Retinal pigment epithelial cell (primary cell): ENCODE results near the gene SND1.

Experiments used
- DNase-seq: peaks from one replicate; pipeline ENCODE4 v3.0.0-alpha.2; 2010; ENCODE audit warnings: low read depth
- H3K4me3 ChIP-seq: 2 replicates; pipeline ENCODE4 v1.5.1; 2011; ENCODE audit warnings: mild to moderate bottlenecking, low read length, control low read depth, moderate library complexity
- CTCF ChIP-seq: conservative IDR thresholded peaks from 2 replicates; pipeline ENCODE4 v1.5.1; 2011; ENCODE audit warnings: low read depth, low read length, control low read depth, inconsistent platforms

The SND1 gene

GRCh38 chr7:128027485-128027980, 375.5 kb downstream of the SND1 start:
- H3K4me3 ChIP-seq = peak overlapping the region; percentile 5
- DNase-seq = no peak
- no peak for TF ChIP-seq CTCF

- no peak for DNase-seq
- no peak overlapping the region for H3K4me3 ChIP-seq
- no peak for TF ChIP-seq CTCF
Observed at GRCh38 chr7:128029405-128029995, 377.5 kb downstream of the SND1 start.

- H3K4me3 ChIP-seq = peak overlapping the region; percentile 55
- no peak for DNase-seq
- no peak for TF ChIP-seq CTCF
Observed at GRCh38 chr7:128030263-128030653, 378.3 kb downstream of the SND1 start.

GRCh38 chr7:128030654-128031611, 378.9 kb downstream of the SND1 start, which contains the start of gene LRRC4:
LRRC4 (minus strand) TSS chr7:128031437; CDS start chr7:128030640, 797 bp downstream.
- no peak for DNase-seq
- H3K4me3 ChIP-seq = peak within 1 kb of the TSS; percentile 55

GRCh38 chr7:128031901-128032604, 380.1 kb downstream of the SND1 start:
- peak; percentile 24 for TF ChIP-seq CTCF
- H3K4me3 ChIP-seq = peak overlapping the region; percentile 47
- peak; percentile 88 for DNase-seq

More at GRCh38 chr7:128030654-128031611, 378.9 kb downstream of the SND1 start, which contains the start of gene LRRC4:
- no peak for TF ChIP-seq CTCF

GRCh38 chr7:128032605-128033235, 380.7 kb downstream of the SND1 start:
- no peak for DNase-seq
- no peak for TF ChIP-seq CTCF
- H3K4me3 ChIP-seq = peak overlapping the region; percentile 47
